ENCODE results near the gene GNAQ. TPM values are rescaled to one million over a fixed set of nuclear protein-coding genes. Genes with fewer than 3 reads are reported as not detected.

GNAQ gene
- total RNA-seq, 1 donor from 2014 or later, result 20.6 TPM

DNA sequence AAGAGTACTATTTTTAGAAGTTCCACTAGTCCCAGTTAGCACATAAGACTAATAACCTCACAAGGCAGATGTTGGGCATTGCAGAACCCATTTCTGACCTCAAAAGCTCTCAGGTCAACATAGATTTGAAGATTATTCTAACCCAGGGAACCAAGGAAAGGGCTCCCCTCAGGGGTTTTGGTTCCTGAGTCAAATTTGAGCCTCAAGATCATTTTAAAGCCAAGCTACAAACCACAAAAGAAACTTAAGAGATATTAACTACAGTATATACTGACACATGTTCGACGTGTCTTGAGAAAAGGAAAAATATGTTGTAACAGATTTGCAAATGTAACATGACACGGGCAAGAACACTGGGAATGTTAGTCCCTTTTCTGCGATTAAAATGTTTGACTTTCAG, 88.6 kb downstream of the GNAQ start:
- DNase-seq (ENCODE audit: low read depth), result no peak
- TF ChIP-seq, protein P1, sequence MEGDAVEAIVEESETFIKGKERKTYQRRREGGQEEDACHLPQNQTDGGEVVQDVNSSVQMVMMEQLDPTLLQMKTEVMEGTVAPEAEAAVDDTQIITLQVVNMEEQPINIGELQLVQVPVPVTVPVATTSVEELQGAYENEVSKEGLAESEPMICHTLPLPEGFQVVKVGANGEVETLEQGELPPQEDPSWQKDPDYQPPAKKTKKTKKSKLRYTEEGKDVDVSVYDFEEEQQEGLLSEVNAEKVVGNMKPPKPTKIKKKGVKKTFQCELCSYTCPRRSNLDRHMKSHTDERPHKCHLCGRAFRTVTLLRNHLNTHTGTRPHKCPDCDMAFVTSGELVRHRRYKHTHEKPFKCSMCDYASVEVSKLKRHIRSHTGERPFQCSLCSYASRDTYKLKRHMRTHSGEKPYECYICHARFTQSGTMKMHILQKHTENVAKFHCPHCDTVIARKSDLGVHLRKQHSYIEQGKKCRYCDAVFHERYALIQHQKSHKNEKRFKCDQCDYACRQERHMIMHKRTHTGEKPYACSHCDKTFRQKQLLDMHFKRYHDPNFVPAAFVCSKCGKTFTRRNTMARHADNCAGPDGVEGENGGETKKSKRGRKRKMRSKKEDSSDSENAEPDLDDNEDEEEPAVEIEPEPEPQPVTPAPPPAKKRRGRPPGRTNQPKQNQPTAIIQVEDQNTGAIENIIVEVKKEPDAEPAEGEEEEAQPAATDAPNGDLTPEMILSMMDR (conservative IDR thresholded peaks at IDR 0.05; ENCODE audit: low read depth, low read length), result no peak
- no peak overlapping the region for H3K4me3 ChIP-seq (ENCODE audit: low read depth, low read length)

GRCh38 chr9:77939149-77939668, 92.4 kb downstream of the GNAQ start:
- DNase-seq (ENCODE audit: low read depth), result no peak
- TF ChIP-seq, protein P1 (conservative IDR thresholded peaks at IDR 0.05; ENCODE audit: low read depth, low read length), result no peak
- H3K4me3 ChIP-seq (ENCODE audit: low read depth, low read length), result no peak overlapping the region

GRCh38 chr9:77938163-77938562, 93.4 kb downstream of the GNAQ start:
- H3K4me3 ChIP-seq (ENCODE audit: low read depth, low read length), result no peak overlapping the region
- DNase-seq (ENCODE audit: low read depth), result no peak

DNA sequence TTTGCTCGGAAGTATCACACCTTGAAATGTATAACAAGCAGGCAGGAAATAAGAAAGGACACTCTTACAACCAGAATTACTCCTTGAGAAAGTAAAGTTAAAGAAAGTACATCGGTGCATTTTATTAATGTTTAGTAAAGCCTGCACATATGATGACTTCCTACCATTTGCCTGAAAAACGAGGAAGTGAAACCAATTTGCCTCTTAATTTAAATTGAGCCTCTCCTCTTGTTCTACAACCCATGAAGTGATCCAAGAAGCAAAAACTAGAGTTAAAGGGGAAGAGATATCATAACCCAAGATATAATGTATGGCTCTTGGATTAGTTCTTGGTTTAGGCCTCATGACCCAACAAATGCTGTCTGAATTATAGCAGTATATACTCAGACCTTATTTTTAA, 95.6 kb downstream of the GNAQ start:
- TF ChIP-seq, protein P1 (conservative IDR thresholded peaks at IDR 0.05; ENCODE audit: low read depth, low read length), result no peak
- no peak for DNase-seq (ENCODE audit: low read depth)
- no peak overlapping the region for H3K4me3 ChIP-seq (ENCODE audit: low read depth, low read length)

More at GRCh38 chr9:77938163-77938562, 93.4 kb downstream of the GNAQ start:
- TF ChIP-seq, protein P1 (conservative IDR thresholded peaks at IDR 0.05; ENCODE audit: low read depth, low read length), result no peak

- DNase-seq (ENCODE audit: low read depth), result no peak
- H3K4me3 ChIP-seq (ENCODE audit: low read depth, low read length), result no peak overlapping the region
- TF ChIP-seq, protein P1 (conservative IDR thresholded peaks at IDR 0.05; ENCODE audit: low read depth, low read length), result no peak
These were observed 96.4 kb downstream of the GNAQ start for GRCh38 chr9:77935211-77935610.

DNA sequence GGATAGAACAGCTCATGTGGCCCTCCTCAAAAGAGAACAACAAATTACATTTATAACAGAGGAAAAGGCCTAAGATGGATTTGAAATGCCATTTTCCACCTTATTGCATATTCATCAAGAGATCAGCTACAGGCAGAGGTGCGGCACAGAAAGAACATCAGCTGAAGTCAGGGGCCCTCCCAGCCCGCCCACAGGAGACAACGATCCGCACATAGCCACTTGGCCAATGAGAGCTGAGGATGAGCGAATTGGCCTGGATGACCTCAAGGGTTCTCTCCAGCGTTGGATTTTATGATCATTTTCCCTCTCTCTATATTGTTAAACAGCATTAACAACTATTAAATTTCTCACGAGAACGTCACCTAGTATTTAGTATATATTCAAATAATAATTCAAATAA, 97.6 kb downstream of the GNAQ start:
- DNase-seq (ENCODE audit: low read depth), result no peak
- TF ChIP-seq, protein P1 (conservative IDR thresholded peaks at IDR 0.05; ENCODE audit: low read depth, low read length), result no peak
- no peak overlapping the region for H3K4me3 ChIP-seq (ENCODE audit: low read depth, low read length)

- DNase-seq (ENCODE audit: low read depth), result no peak
- TF ChIP-seq, protein P1 (conservative IDR thresholded peaks at IDR 0.05; ENCODE audit: low read depth, low read length), result no peak
- H3K4me3 ChIP-seq (ENCODE audit: low read depth, low read length), result no peak overlapping the region
These were observed 98.6 kb downstream of the GNAQ start for GRCh38 chr9:77933019-77933418.

Data from epithelial cell of proximal tubule (primary cell).